ENCODE measurements around the gene LRFN4. TPM values are rescaled to one million over a fixed set of nuclear protein-coding genes. Genes with fewer than 3 reads are reported as not detected.

The LRFN4 gene
- total and polyA plus RNA-seq, 2 of the 13 experiments (the other 11 are each of a cell fraction or from before 2014, with no cell fraction given): 1.3 to 6.8 TPM

- H3K4me2 ChIP-seq (ENCODE audit: low read depth, low read length): no peak overlapping the region
- CTCF ChIA-PET (ENCODE audit: low intra/inter-chr PET ratio, low total read pairs): no interaction called here
- ATAC-seq: no peak
- no peak overlapping the region for H3K27ac ChIP-seq (ENCODE audit: extremely low read length, insufficient read depth, low read length)
- POLR2A ChIA-PET: no interaction called here
- H3K9ac ChIP-seq (ENCODE audit: insufficient read depth, low read depth, low read length): no peak overlapping the region
- no peaks in the 10 kb centered on the region for H3K9me3 ChIP-seq (ENCODE audit: low read length)
- 80% methylated on average over 5 of the region's 16 CpGs for WGBS (ENCODE audit: low lambda C conversion rate)
- no peak for TF ChIP-seq ZSCAN12 (CRISPR knock-in tag; IDR thresholded peaks at IDR 0.05)
- TF ChIP-seq ZNF530 (CRISPR knock-in tag; IDR thresholded peaks at IDR 0.05; ENCODE audit: low read depth): no peak
- TF ChIP-seq SP140L (CRISPR knock-in tag; IDR thresholded peaks at IDR 0.05; ENCODE audit: borderline replicate concordance): no peak
- TF ChIP-seq GATA4 (IDR thresholded peaks at IDR 0.05; ENCODE audit: borderline replicate concordance, low read depth): no peak
- TF ChIP-seq FOXA3 (CRISPR knock-in tag; IDR thresholded peaks at IDR 0.05): no peak
- no peak for TF ChIP-seq GATAD2A (CRISPR knock-in tag; IDR thresholded peaks at IDR 0.05)
- no peak for TF ChIP-seq MIXL1 (CRISPR knock-in tag; IDR thresholded peaks at IDR 0.05)
- no peak for TF ChIP-seq ZNF710 (CRISPR knock-in tag; IDR thresholded peaks at IDR 0.05; ENCODE audit: borderline replicate concordance)
- TF ChIP-seq ZNF576 (CRISPR knock-in tag; IDR thresholded peaks at IDR 0.05): no peak
- no peak for FAIRE-seq
- H3K36me3 ChIP-seq (replicated peaks in 1 of 2; ENCODE audit: control insufficient read depth in 1 of 2, insufficient read depth in 2 of 2, low read length in 2 of 2): peaks cover 24 to 60% of the 10 kb centered on the region in 2 experiments; a peak in 4 of 5 replicates
- no TSS peak for BruUV-seq (replicated peaks)
- intact Hi-C loops (cut with micrococcal nuclease; ENCODE audit: unreplicated experiment): no loop called here
- no peaks in the 10 kb centered on the region for H3K27me3 ChIP-seq (ENCODE audit: control insufficient read depth in 1 of 2, insufficient read depth in 2 of 2, low read length in 2 of 2)
- in situ Hi-C loops (cut with HindIII; ENCODE audit: extremely low pct_ligation_motif_present, low pct_unique_long_range_greater_than_20kb): no loop called here
- DNase-seq (ENCODE audit: low spot score): no peak
- no peak overlapping the region for H3K4me3 ChIP-seq (replicated peaks in 1 of 3; ENCODE audit: insufficient read depth in 1 of 3, low read depth in 2 of 3, low read length in 3 of 3)
- H4K20me1 ChIP-seq (ENCODE audit: insufficient read depth, low read length): peaks cover 5% of the 10 kb centered on the region
- peaks cover 9% of the 10 kb centered on the region for H3K4me1 ChIP-seq (ENCODE audit: insufficient read depth, low read length)
- no peaks in the 10 kb centered on the region for H3K79me2 ChIP-seq (ENCODE audit: insufficient read depth, low read length)
- H2AFZ ChIP-seq (ENCODE audit: low read length): no peak overlapping the region
Measured at GRCh38 chr11:66870131-66870530, 13.3 kb downstream of the LRFN4 start.
